NCI-H460 (cell line): ENCODE results near the gene TCEAL1. TPM values are rescaled to one million over a fixed set of nuclear protein-coding genes. Genes with fewer than 3 reads are reported as not detected.
"Not testable (repeated sequence)": the region's sequence is repeated elsewhere in the genome, so short reads cannot be mapped to it uniquely, and the experiment has no call there.

Experiments used
- DNase-seq: peaks from one replicate; pipeline ENCODE4 v3.0.0-alpha.2; 2016; ENCODE audit warnings: low read depth; ENCODE audit errors: extremely low read depth
- total RNA-seq: library from RNA; depleted of rRNA; stranded (reverse); fragments of >200 nt; shearing (Covaris generic); gene quantifications from 2 replicates; pipeline ENCODE4 v1.2.3, GENCODE V29; 2014

TCEAL1 gene
- total RNA-seq, 1 experiment from 2014 or later: 48.5 TPM

GRCh38 chrX:103631145-103631544 lies 2.4 kb downstream of the TCEAL1 start:
- no peak for DNase-seq

GRCh38 chrX:103635436-103635835 lies 6.7 kb downstream of the TCEAL1 start:
- no peak for DNase-seq

GRCh38 chrX:103637604-103638338 lies 9.0 kb downstream of the TCEAL1 start:
- no peak for DNase-seq

GRCh38 chrX:103638479-103639346 lies 9.9 kb downstream of the TCEAL1 start:
- not testable (repeated sequence) for DNase-seq

- no peak for DNase-seq
Measured at GRCh38 chrX:103640401-103641155, 11.8 kb downstream of the TCEAL1 start.

GRCh38 chrX:103644125-103644524 lies 15.3 kb downstream of the TCEAL1 start:
- DNase-seq: no peak

GRCh38 chrX:103647630-103648029 lies 18.9 kb downstream of the TCEAL1 start:
- DNase-seq: no peak

- DNase-seq: no peak
Measured at GRCh38 chrX:103651151-103651773, 22.5 kb downstream of the TCEAL1 start.

GRCh38 chrX:103655230-103656000 lies 26.6 kb downstream of the TCEAL1 start:
- DNase-seq: not testable (repeated sequence)

GRCh38 chrX:103656617-103657016 lies 27.8 kb downstream of the TCEAL1 start:
- peak; percentile 86 for DNase-seq

- not testable (repeated sequence) for DNase-seq
Measured at GRCh38 chrX:103657066-103657465, 28.3 kb downstream of the TCEAL1 start.

- no peak for DNase-seq
Measured at GRCh38 chrX:103658681-103659433, 30.1 kb downstream of the TCEAL1 start.

GRCh38 chrX:103659460-103659859 lies 30.7 kb downstream of the TCEAL1 start:
- DNase-seq: not testable (repeated sequence)

- no peak for DNase-seq
Measured at GRCh38 chrX:103663981-103664762, 35.4 kb downstream of the TCEAL1 start.

- no peak for DNase-seq
Measured at GRCh38 chrX:103666202-103667107, 37.7 kb downstream of the TCEAL1 start.

GRCh38 chrX:103669745-103670144 lies 41.0 kb downstream of the TCEAL1 start:
- DNase-seq: no peak
